Lower leg skin (tissue), 4 donors: ENCODE measurements around the gene SLC25A10. TPM values are rescaled to one million over a fixed set of nuclear protein-coding genes. Genes with fewer than 3 reads are reported as not detected.

Source experiments
- DNase-seq, 2 donors: peaks; one replicate each; pipeline ENCODE4 v3.0.0-alpha.2; 2019; ENCODE audit warnings: low spot score in 2 of 2
- H3K4me3 ChIP-seq: fragments of 200-600 bp; sonication (generic); 2 replicates; pipeline ENCODE4 v1.5.1; 2017; ENCODE audit warnings: mild to moderate bottlenecking, low read depth; ENCODE audit not compliant: poor library complexity, severe bottlenecking
- CTCF ChIP-seq, 3 donors: fragments of 450-650 bp; IDR thresholded peaks; one replicate each; pipeline ENCODE4 v1.5.1; 2016; ENCODE audit warnings: antibody characterized with exemption in 3 of 3, mild to moderate bottlenecking in 3 of 3, moderate library complexity in 2 of 3
- POLR2A ChIP-seq, 2 donors: fragments of 450-650 bp; IDR thresholded peaks; one replicate each; pipeline ENCODE4 v1.6.1; 2016 to 2017; ENCODE audit warnings: antibody characterized with exemption in 2 of 2, mild to moderate bottlenecking in 1 of 2, moderate library complexity in 1 of 2
- WGBS, 2 donors: methylation state at CpG; one replicate each; pipeline ENCODE4 v1.1.5; 2018; 5-methylcytosine and 5-hydroxymethylcytosine counted together
- intact Hi-C: fragments of 100-400 bp; cut with DNase I; formaldehyde crosslinking; loops from one replicate; pipeline ENCODE4 v1.15.0; 2023; ENCODE audit warnings: low total_unique reads
- total RNA-seq, 4 donors: library from RNA; depleted of rRNA; stranded (reverse); fragments of >200 nt; gene quantifications; one replicate each; pipeline ENCODE4 v1.1.0, GENCODE V29; 2016

The SLC25A10 gene
- total RNA-seq, 4 donors from 2014 or later, result 23.4 to 30.6 (median 25.9) TPM

GRCh38 chr17:81676906-81677305, 35.2 kb upstream of the SLC25A10 start:
- WGBS, 2 donors, result 85 to 89% methylated on average over 17 of the region's 17 CpGs
- intact Hi-C loops, result no loop called here
- no peak for TF ChIP-seq CTCF (IDR thresholded peaks at IDR 0.05)
- H3K4me3 ChIP-seq, result no peak overlapping the region
- DNase-seq, result no peak

GRCh38 chr17:81680150-81680549, 31.9 kb upstream of the SLC25A10 start:
- WGBS, 2 donors, result 85 to 87% methylated on average over 11 of the region's 11 CpGs
- no peak overlapping the region for H3K4me3 ChIP-seq
- intact Hi-C loops, result no loop called here
- TF ChIP-seq POLR2A (IDR thresholded peaks at IDR 0.05) (no peak), CTCF (IDR thresholded peaks at IDR 0.05) (no peak)
- DNase-seq, result no peak

GRCh38 chr17:81681672-81682071, 30.4 kb upstream of the SLC25A10 start:
- intact Hi-C loops, result no loop called here
- no peak for DNase-seq
- H3K4me3 ChIP-seq, result no peak overlapping the region
- TF ChIP-seq CTCF (IDR thresholded peaks at IDR 0.05) (no peak), POLR2A (IDR thresholded peaks at IDR 0.05) (no peak)
- WGBS, 2 donors, result 64% methylated on average over 17 of the region's 17 CpGs

- peak overlapping the region; percentile 87 for H3K4me3 ChIP-seq
- intact Hi-C loops, result no loop called here
- 35 to 36% methylated on average over 19 of the region's 19 CpGs for WGBS, 2 donors
- TF ChIP-seq POLR2A (IDR thresholded peaks at IDR 0.05) (no peak), CTCF (IDR thresholded peaks at IDR 0.05) (no peak)
- DNase-seq, result no peak
These were observed 29.4 kb upstream of the SLC25A10 start for GRCh38 chr17:81682565-81683207.

GRCh38 chr17:81683208-81683583, 28.9 kb upstream of the SLC25A10 start:
- intact Hi-C loops, result no loop called here
- 0 to 1% methylated on average over 19 to 21 of the region's 37 CpGs for WGBS, 2 donors
- H3K4me3 ChIP-seq, result peak overlapping the region; percentile 87
- no peak for DNase-seq
- TF ChIP-seq CTCF (IDR thresholded peaks at IDR 0.05) (no peak), POLR2A (IDR thresholded peaks at IDR 0.05) (no peak)
